MG63 (cell line): ENCODE results near the gene SCLT1. TPM values are rescaled to one million over a fixed set of nuclear protein-coding genes. Genes with fewer than 3 reads are reported as not detected.

Experiments used
- DNase-seq: peaks from one replicate; pipeline ENCODE4 v3.0.0-alpha.2; 2020
- H3K27me3 ChIP-seq: fragments of 250-450 bp; sonication (Bioruptor Pico); 2 replicates; pipeline ENCODE4 v1.5.1; 2020; ENCODE audit warnings: mild to moderate bottlenecking, moderate library complexity
- H3K36me3 ChIP-seq: fragments of 250-450 bp; sonication (Bioruptor Pico); 2 replicates; pipeline ENCODE4 v1.5.1; 2020; ENCODE audit warnings: mild to moderate bottlenecking, moderate library complexity
- H3K4me3 ChIP-seq: fragments of 250-450 bp; sonication (Bioruptor Pico); 2 replicates; pipeline ENCODE4 v1.5.1; 2020; ENCODE audit warnings: mild to moderate bottlenecking, moderate library complexity
- H3K9me3 ChIP-seq: fragments of 250-450 bp; sonication (Bioruptor Pico); 2 replicates; pipeline ENCODE4 v1.5.1; 2020; ENCODE audit warnings: mild to moderate bottlenecking, moderate library complexity
- total RNA-seq: library from RNA; depleted of rRNA; stranded (reverse); fragments of >200 nt; shearing (Covaris generic); gene quantifications from 2 replicates; pipeline ENCODE4 v1.2.3, GENCODE V29; 2014; ENCODE audit warnings: low replicate concordance

Gene SCLT1
- total RNA-seq, 1 experiment from 2014 or later = 13.9 TPM

DNA sequence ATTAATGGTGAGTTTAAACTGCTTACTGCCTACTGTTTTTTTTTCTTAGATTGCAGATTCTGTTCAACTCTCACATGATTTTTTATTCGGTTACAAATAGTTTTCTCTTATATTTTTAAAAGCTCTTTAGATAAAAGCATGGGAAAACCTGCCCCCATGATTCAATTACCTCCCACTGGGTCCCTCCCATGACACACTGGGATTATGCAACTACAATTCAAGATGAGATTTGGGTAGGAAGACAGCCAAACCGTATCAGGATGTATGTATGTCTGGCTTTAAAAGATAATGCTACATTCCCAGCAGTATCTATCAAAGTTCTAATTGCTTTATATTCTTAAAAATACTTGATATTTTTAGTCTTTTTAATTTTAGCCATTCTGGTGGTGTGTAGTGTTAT is 152.4 kb downstream of the SCLT1 start:
- Histone ChIP-seq H3K9me3 (peaks cover 4% of the 10 kb centered on the region; the same call in 1 of the 2 replicates), H3K4me3 (no peak overlapping the region), H3K27me3 (no peaks in the 10 kb centered on the region), H3K36me3 (peaks cover 4% of the 10 kb centered on the region; the same call in 1 of the 2 replicates)
- no peak for DNase-seq

DNA sequence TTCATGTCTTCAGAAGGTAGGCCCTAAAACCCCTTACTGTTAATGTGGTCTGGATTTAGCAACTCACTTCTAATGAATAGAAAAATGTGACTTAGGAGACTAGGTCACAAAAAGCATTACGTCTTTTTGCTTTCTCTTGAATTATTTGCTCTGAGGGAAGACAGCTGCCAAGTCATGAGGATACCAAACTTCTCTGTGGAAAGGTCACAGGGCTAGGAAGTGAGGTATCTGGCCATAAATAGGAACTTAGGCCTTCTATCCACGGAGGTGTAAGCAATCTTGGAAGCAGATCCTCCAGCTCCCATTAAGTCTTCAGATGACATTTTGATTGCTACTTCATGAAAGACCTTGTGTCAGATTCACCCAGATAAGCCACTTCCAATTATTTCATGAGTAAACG is 163.3 kb downstream of the SCLT1 start:
- no peak for DNase-seq
- Histone ChIP-seq H3K27me3 (no peaks in the 10 kb centered on the region), H3K9me3 (no peaks in the 10 kb centered on the region), H3K4me3 (no peak overlapping the region), H3K36me3 (peaks cover 2% of the 10 kb centered on the region; the same call in 1 of the 2 replicates)

DNA sequence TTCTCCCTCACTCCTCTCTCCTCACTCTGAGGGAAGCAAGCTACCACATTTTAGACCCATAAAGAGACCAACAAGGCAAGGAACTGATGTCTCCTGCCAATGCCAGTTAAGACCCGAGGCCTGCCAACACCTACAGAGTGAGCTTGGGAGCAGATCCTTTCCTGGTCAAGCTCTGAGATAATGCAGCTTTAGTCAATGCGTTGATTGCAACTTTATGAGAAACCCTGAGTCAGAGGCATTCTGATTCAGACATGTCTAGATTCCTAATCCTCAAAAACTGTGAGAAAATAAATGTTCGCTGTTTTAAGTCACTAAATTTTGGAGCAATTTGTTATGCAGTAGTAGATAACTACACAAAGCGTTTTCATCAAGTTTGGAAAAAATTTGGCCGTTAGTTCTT is 168.4 kb downstream of the SCLT1 start:
- no peak for DNase-seq

DNA sequence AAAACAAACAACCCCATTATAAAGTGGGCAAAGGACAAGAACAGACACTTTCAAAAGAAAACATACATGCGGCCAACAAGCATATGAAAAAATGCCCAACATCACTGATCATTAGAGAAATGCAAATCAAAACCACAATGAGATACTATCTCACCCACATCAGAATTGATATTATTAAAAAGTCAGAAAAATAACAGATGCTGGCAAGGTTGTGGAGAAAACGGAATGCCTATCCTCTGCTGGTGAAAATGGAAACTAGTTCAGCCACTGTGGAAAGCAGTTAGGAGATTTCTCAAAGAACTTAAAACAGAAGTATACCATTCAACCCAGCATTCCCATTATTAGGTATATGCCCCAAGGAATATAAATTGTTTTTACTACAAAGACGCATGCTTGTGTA is 171.4 kb downstream of the SCLT1 start:
- no peaks in the 10 kb centered on the region for H3K9me3 ChIP-seq
- no peak overlapping the region for H3K4me3 ChIP-seq
- DNase-seq = no peak
- no peaks in the 10 kb centered on the region for H3K27me3 ChIP-seq
- peaks cover 2% of the 10 kb centered on the region; the same call in 1 of the 2 replicates for H3K36me3 ChIP-seq

More for the DNA sequence above, 168.4 kb downstream of the SCLT1 start:
- Histone ChIP-seq H3K27me3 (no peaks in the 10 kb centered on the region), H3K36me3 (peaks cover 2% of the 10 kb centered on the region; the same call in 1 of the 2 replicates), H3K4me3 (no peak overlapping the region), H3K9me3 (no peaks in the 10 kb centered on the region)

DNA sequence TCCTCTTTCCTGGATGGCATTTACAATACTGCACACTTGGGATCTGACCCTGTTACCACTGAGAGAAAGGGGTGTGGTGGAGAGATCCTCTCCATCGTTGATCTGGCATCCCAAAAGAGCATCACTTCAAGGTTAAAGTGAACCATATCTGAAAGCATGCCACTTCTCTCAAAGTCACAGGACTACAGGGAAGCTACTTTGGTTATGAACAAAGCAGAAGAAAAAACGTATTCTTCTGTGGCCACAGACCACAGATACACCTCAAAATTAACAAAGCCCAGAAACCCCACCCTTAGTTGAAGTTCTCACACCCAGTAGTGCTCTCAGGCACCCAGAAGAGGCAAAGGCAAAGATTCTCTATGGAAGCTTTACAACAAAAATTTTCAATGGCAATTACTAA is 175.6 kb downstream of the SCLT1 start:
- H3K36me3 ChIP-seq = no peaks in the 10 kb centered on the region
- no peaks in the 10 kb centered on the region for H3K9me3 ChIP-seq
- H3K4me3 ChIP-seq = no peak overlapping the region
- no peaks in the 10 kb centered on the region for H3K27me3 ChIP-seq
- DNase-seq = no peak

DNA sequence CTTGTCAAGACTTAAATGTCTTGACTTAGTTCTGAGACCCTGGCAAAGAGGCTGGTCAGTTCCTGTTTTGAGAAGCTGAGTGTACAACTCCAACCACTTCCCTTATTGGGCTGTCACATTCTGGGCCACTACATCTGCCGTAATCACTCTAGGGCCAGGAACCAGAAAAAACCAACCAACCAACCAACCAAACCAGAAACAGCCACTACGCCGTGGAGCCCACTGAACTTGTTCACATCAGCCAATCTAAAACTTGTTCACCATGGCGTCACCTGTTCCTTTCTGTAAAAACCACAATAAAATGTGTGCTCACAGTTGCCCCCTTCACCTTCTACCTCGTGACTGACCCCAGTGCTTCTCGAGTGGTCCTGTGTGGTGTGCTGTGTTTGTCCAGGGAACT is 176.5 kb downstream of the SCLT1 start:
- no peaks in the 10 kb centered on the region for H3K36me3 ChIP-seq
- no peaks in the 10 kb centered on the region for H3K27me3 ChIP-seq
- H3K9me3 ChIP-seq = no peaks in the 10 kb centered on the region
- no peak overlapping the region for H3K4me3 ChIP-seq
- DNase-seq = no peak

DNA sequence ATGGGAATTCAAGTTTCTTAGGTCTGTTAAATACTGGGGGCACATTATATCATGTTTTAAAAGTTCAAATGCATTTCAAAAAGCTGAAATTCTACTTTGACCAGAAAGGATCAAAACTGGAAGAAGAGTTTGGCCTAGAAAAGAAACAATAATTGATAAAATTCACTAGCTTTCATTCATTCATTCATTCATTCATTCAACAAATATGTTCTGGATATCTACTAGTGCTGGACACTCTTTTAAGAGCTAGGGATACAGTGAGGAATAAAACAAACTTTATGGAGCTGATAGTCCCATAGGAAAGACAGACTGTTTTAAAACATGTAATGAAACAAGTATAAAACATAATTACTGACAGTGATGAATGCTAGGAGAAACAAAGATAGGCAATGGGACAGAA is 177.8 kb downstream of the SCLT1 start:
- no peaks in the 10 kb centered on the region for H3K9me3 ChIP-seq
- H3K4me3 ChIP-seq = no peak overlapping the region
- no peak for DNase-seq
- H3K27me3 ChIP-seq = no peaks in the 10 kb centered on the region
- H3K36me3 ChIP-seq = no peaks in the 10 kb centered on the region

DNA sequence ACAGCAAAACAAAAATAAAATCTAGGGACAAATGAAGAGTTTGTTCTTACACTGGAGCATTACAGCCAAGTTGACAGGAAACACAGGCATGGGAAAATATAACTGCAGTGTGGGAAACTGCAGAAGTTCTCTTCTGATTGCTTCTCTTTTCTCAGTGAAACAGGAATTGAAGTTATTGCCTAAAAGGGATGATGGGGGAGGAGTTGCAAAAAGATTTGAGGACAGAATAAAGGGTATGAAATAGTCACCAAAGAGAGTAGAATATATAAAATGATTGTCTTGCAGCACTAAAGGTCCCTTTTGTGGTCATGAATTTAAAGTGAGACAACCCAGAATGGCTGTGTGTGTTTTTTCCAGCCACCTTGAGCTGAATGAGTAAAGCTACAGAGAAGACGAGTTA is 180.1 kb downstream of the SCLT1 start:
- no peak for DNase-seq
- Histone ChIP-seq H3K9me3 (no peaks in the 10 kb centered on the region), H3K27me3 (no peaks in the 10 kb centered on the region), H3K4me3 (no peak overlapping the region), H3K36me3 (no peaks in the 10 kb centered on the region)

DNA sequence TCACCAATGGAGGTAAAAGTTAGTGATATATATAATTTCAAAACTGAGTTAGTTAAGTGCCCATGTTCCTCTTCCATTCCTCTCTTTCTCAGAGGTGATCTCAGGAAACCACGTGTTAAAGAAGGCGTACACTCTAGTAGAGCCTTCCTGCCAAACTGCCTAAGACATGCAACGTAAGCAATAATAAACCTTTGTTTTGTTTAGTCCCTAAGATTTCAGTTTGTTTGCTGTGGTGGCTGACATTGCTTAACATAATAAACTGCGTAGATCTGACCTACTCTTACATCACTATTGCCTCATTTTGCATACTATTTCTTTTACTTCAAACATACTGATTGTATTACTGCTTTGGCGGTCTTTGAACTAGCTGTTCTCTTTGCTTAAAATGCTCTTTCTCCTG is 184.6 kb downstream of the SCLT1 start:
- Histone ChIP-seq H3K4me3 (no peak overlapping the region), H3K36me3 (no peaks in the 10 kb centered on the region), H3K27me3 (no peaks in the 10 kb centered on the region), H3K9me3 (no peaks in the 10 kb centered on the region)
- DNase-seq = no peak

DNA sequence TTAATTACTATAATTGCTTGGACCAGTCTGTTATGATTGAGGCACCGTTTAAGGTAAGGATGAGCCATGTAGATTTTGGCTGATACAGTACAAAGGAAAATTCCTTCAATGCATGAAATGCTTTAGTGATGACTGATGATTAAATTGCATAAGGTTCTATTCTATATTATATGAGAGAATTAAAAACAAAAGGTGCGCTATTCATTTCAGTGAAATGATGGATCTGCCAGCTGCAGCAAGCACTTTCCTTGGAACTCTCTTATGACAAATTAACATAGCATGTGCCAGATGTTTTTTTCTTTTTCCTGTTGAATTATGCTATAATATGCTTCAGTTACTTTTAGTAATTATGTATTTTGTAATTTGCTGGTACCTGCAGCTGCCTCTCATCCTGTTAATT is 185.4 kb downstream of the SCLT1 start:
- no peaks in the 10 kb centered on the region for H3K36me3 ChIP-seq
- DNase-seq = no peak
- no peaks in the 10 kb centered on the region for H3K27me3 ChIP-seq
- no peaks in the 10 kb centered on the region for H3K9me3 ChIP-seq
- no peak overlapping the region for H3K4me3 ChIP-seq

DNA sequence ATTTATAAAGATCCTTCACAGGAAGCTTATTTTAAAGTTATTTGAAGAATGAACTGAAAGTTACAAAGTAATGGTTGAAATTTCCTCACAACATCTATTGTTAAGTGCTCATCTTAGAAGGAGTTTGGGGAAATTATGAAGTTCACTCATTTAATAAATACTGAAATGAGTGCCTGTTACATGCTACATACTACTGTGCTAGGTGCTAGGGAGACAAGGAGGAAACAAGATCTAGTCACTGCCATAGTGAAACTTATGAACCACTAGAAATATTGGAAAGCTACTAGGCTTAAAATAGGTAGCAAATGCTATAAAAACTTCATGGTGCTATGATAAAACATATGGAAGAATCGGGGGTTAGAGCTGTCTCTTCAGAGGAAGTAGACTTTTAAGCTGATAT is 186.8 kb downstream of the SCLT1 start:
- DNase-seq = no peak
- Histone ChIP-seq H3K4me3 (no peak overlapping the region), H3K9me3 (no peaks in the 10 kb centered on the region), H3K36me3 (no peaks in the 10 kb centered on the region), H3K27me3 (no peaks in the 10 kb centered on the region)

DNA sequence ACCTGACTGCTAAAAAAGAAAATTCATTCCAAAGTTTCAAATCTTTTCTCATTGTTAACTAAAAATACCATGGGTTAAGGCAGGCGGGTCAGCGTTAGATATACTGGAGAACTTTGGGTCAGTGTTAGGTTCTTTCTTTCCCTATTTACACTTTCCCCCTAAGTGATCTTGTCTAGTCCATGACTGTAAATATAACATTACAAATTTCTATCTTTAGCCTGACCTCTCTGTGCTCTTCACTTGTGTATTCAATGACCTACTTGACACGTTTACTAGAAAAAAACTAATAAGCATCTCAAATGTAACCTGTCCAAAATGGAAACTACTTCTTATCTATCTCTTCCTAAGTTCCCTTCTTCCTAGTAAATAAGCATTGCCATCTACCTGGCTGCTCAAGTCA is 188.5 kb downstream of the SCLT1 start:
- no peak overlapping the region for H3K4me3 ChIP-seq
- no peaks in the 10 kb centered on the region for H3K36me3 ChIP-seq
- no peaks in the 10 kb centered on the region for H3K9me3 ChIP-seq
- no peak for DNase-seq
- no peaks in the 10 kb centered on the region for H3K27me3 ChIP-seq

DNA sequence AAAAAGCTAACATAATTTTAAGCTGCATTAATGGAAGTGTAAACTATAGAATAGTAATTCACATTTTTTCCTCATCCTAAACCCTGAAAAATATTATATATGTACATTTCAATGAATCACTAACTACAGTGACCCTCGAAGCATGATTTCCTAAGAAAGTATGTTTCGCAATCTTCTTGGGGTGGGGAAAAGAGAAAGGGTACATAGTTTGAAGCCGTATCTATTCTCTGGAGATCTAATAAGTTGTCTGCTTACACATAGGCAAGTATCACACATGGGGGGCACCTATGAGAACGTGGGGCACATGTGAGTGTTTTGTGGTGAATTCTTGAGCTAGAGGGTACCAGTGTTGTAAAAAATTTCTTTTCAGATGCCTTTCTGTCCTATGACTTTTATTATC is 212.7 kb downstream of the SCLT1 start:
- no peak overlapping the region for H3K4me3 ChIP-seq
- no peaks in the 10 kb centered on the region for H3K27me3 ChIP-seq
- no peaks in the 10 kb centered on the region for H3K9me3 ChIP-seq
- H3K36me3 ChIP-seq = no peaks in the 10 kb centered on the region
- no peak for DNase-seq

DNA sequence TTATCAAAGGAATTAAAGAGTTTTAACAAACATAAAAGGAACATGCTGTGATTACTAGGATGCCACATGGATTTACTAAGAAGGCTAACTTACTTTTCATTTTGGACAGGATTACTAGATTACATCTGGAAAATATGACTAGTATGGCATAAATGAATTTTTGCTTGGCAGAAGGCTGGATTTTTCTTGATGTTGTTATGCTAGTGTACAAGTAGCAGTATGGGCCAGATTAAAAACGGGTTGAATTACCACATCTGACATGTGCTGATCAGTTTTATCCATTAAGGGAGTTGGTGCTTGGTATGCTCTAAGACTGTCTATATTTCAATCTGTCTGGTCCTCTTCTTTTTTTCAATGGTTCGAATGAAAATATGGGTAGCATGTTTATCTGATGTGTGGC is 213.4 kb downstream of the SCLT1 start:
- DNase-seq = no peak

DNA sequence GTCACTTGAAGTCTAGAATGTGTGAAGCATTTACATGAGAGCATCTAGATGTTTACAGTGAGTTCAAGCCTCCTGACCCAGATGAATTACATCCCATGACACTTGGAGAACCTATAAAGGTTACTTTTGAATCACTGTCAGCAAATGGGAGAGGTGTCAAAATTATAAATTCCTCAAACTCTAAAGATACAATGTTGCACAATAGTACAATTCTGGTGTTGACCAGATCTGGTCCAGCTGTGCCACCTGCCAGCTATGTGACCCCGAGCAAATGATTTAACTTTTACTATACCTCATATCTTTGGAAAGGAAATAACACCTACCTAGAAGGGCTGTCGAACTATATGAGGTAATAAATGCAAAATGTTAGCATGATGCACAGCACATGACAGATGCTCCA is 214.1 kb downstream of the SCLT1 start:
- no peaks in the 10 kb centered on the region for H3K36me3 ChIP-seq
- H3K27me3 ChIP-seq = no peaks in the 10 kb centered on the region
- DNase-seq = no peak
- no peaks in the 10 kb centered on the region for H3K9me3 ChIP-seq
- no peak overlapping the region for H3K4me3 ChIP-seq

More for the DNA sequence above, 213.4 kb downstream of the SCLT1 start:
- Histone ChIP-seq H3K36me3 (no peaks in the 10 kb centered on the region), H3K4me3 (no peak overlapping the region), H3K9me3 (no peaks in the 10 kb centered on the region), H3K27me3 (no peaks in the 10 kb centered on the region)

DNA sequence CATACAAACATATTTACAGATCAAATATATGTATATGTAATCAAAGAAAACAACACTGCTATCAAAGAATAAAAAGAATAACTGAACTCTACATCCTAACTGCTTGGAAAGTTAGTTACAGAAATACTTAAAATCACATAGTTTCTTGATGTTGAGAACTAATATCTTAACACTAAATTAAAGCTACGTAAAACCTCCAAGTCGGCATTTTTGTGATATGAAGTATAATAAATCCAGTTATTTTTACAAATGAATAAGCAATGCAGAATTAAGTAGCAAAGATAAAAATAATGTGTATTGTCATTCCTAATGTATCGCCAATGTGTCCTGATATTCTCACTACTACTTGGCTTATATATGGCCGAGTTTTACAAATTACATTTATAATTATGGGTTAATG is 215.4 kb downstream of the SCLT1 start:
- no peak overlapping the region for H3K4me3 ChIP-seq
- no peaks in the 10 kb centered on the region for H3K9me3 ChIP-seq
- DNase-seq = no peak
- H3K36me3 ChIP-seq = peaks cover 7% of the 10 kb centered on the region
- H3K27me3 ChIP-seq = no peaks in the 10 kb centered on the region

DNA sequence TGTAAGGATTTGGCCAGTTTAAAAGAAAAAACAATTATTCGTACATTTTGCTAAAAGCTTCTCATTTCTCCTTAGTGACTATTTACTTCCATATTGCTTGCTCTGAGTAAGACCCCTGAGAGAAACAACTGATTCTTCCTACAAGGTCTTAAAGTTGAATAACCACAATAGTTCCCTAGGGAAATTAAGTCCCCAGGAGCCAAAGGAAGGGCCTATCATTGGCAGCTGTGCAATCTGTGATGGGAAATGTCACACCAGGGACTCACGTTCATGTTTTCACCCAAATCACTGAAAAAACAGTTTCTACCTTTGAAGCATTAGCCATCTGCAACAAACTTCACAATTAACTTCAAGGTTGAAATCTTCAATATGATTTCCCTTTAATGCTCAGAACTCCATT is 217.1 kb downstream of the SCLT1 start:
- Histone ChIP-seq H3K4me3 (no peak overlapping the region), H3K9me3 (no peaks in the 10 kb centered on the region), H3K36me3 (peaks cover 20% of the 10 kb centered on the region), H3K27me3 (no peaks in the 10 kb centered on the region)
- DNase-seq = no peak

DNA sequence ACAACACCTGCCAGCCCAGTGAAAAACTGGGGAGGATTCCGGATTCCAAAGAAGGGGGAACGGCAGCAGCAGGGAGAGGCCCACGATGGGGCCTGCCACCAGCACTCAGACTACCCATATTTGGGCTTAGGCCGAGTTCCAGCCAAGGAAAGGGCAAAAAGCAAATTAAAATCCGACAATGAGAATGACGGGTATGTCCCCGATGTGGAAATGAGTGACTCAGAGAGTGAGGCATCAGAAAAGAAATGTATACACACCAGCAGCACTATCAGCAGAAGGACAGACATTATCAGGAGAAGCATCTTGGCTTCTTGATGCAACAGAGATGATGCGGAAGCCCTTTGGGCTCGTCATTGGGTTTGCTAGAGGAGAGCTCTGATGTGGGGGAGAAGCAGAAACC is 221.4 kb downstream of the SCLT1 start:
- DNase-seq = no peak
- Histone ChIP-seq H3K36me3 (peaks cover 41% of the 10 kb centered on the region), H3K4me3 (no peak overlapping the region), H3K9me3 (no peaks in the 10 kb centered on the region), H3K27me3 (no peaks in the 10 kb centered on the region)
